NCI-H446 treated with DMSO at 0.1 percent for 48 hours (cell line): ENCODE data around the gene ZNF649.

Experiments used
- DNase-seq: peaks from one replicate; lab custom pipeline; 2025; lab: John Stamatoyannopoulos, UW

ZNF649 gene

DNA sequence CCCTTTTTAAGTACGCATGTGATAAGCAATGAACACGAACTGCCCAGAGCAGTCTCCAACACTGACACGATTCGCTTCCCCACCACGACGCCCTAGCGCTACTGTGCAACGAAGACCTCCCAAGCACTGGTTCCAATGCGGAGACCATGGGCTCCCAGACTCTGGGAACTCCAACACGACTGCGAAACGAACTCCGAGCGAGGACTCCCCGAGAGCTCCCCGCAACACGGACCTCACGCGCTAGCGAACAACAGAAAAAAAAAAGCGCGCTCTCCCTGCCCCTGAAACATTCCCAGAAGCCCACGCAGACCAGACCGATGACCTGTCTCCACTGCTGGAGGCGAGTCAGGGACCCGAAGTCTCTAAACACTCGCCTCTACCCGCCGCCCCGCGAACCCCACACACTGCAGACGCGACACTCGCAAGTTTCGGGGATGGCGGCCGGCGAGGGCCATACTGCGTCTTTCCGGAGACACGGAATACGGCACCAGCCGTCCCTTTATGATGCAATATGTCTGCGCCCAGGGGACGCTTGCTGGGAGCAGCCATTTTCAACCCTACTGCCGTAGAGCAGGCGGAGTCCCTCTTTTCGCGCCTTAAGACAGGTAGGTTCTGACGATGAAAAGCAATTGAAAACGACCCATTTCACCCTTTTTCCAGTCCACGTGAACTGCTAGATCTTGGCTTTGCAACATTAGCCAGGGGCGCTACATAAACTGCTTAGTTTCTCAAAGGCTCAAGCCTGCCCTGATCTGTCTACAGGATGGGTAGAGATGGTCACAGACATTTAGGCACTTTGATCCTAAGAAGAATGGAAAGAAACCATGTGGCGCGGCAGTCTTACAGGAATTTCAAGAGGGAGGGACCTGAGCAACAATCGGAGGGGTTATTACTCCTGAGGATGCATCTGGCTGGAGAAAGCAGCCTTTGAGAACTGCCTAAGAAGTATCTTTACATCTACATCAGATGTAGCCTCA, 17.0 kb downstream of the ZNF649 start, which contains the start of gene ZNF577:
TSS of gene ZNF577 (minus strand) at position 430 of the 977 bp plus-strand sequence. CDS start 7,569 bp downstream, outside the sequence.
- DNase-seq = no peak

DNA sequence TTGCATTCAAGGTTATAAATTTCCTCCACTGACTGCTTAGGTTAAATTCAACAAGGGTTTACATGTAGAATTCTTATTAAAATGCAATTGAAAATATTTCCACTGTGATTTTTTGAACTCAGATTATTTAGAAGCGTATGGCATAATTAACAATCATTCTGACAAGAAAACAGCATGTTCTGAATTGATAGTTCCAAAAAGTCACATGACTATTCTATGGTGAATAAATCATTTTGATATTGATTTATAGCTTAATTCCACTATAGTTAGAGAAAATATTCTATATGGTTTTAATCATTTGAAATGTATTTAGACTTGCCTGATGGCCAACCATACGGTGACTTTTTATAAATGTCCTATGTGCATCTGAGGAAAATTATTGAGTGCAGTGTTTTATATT, 20.1 kb downstream of the ZNF649 start:
- no peak for DNase-seq

DNA sequence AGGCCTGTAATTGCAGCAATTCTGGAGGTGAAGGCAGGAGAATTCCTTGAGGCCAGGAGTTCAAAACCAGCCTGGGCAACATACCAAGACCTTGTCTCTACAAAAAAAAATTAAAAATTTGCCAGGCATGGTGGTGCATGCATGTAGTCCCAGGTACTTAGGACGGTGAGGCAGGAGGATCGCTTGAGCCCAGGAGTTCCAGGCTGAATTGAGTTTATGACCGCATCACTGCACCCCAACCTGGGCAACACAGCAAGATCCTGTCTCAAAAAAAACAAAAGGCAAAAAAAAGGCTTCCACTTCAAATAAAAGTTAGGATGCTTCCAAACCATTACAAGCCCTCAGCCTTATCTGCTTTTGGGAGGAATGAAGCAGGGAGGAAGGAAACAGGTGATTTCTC, 22.3 kb downstream of the ZNF649 start:
- no peak for DNase-seq

DNA sequence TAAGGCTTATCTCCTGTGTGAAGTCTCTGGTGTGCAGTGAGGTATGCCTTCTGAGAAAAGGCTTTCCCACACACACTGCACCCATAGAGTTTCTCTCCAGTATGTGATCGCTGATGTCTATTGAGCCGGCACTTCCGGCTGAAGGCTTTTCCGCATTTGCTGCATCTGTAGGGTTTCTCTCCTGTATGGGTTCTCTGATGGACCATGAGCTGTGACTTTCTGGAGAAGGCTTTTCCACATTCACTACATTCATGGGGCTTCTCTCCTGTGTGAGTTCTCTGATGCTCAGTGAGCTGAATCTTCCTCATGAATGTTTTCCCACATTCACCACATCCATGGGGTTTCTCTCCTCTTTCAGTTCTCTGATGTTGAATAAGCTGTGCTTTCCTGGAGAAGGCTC, 31.7 kb downstream of the ZNF649 start:
- DNase-seq = no peak

DNA sequence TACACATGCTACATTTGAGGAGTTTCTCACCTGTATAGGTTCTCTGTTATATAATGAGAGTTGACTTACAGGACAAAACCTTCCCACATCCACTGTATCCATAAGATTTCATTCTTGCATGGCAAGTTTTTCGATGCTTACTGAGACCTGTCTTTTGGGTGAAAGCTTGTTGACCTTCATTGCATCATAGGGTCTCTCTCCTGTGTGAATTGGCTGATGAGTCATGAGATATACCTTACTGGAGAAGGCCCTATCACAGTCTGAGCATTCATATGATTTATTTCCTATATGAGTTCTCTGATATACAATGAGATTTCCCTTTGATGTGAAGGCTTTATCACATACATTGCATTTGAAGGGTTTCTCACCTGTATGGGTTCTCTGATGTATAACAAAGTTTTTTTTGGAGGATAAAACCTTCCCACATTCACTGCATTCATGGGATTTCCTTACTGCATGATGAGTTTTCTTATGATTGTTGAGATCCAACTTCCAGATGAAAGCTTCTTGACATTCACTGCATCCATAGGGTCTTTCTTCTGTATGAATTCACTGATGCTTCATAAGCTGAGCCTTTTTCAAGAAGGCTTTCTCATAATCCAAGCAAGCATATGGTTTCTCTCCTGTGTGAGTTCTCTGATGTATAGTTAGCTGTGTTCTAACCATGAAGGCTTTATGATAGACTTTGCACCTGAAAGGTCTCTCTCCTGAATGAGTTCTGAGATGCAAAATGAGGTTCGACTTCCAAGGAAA, 42.8 kb downstream of the ZNF649 start:
- no peak for DNase-seq
